Measurements from ENCODE around the gene IFT22.

DNA sequence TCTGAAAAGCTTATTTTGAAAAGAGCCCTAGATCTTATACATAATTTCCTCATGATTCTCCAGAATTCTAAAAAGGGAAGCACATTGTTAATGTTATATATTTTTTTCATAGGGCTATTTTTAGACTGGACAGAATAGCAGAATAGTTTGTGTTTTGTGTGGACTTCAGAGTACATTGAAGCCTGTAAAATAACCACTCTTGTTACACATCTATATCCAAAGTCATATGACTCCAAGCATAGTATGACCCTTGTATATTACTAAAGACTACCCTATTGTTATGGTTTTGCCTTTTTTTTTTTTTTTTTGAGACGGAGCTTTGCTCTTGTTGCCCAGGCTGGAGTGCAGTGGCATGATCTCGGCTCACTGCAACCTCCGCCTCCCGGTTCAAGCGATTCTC is 50.6 kb downstream of the IFT22 start:
- TF ChIP-seq, protein P1, sequence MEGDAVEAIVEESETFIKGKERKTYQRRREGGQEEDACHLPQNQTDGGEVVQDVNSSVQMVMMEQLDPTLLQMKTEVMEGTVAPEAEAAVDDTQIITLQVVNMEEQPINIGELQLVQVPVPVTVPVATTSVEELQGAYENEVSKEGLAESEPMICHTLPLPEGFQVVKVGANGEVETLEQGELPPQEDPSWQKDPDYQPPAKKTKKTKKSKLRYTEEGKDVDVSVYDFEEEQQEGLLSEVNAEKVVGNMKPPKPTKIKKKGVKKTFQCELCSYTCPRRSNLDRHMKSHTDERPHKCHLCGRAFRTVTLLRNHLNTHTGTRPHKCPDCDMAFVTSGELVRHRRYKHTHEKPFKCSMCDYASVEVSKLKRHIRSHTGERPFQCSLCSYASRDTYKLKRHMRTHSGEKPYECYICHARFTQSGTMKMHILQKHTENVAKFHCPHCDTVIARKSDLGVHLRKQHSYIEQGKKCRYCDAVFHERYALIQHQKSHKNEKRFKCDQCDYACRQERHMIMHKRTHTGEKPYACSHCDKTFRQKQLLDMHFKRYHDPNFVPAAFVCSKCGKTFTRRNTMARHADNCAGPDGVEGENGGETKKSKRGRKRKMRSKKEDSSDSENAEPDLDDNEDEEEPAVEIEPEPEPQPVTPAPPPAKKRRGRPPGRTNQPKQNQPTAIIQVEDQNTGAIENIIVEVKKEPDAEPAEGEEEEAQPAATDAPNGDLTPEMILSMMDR (conservative IDR thresholded peaks at IDR 0.05; ENCODE audit: low read depth in 2 of 2), result no peak
- TF ChIP-seq, protein P2, sequence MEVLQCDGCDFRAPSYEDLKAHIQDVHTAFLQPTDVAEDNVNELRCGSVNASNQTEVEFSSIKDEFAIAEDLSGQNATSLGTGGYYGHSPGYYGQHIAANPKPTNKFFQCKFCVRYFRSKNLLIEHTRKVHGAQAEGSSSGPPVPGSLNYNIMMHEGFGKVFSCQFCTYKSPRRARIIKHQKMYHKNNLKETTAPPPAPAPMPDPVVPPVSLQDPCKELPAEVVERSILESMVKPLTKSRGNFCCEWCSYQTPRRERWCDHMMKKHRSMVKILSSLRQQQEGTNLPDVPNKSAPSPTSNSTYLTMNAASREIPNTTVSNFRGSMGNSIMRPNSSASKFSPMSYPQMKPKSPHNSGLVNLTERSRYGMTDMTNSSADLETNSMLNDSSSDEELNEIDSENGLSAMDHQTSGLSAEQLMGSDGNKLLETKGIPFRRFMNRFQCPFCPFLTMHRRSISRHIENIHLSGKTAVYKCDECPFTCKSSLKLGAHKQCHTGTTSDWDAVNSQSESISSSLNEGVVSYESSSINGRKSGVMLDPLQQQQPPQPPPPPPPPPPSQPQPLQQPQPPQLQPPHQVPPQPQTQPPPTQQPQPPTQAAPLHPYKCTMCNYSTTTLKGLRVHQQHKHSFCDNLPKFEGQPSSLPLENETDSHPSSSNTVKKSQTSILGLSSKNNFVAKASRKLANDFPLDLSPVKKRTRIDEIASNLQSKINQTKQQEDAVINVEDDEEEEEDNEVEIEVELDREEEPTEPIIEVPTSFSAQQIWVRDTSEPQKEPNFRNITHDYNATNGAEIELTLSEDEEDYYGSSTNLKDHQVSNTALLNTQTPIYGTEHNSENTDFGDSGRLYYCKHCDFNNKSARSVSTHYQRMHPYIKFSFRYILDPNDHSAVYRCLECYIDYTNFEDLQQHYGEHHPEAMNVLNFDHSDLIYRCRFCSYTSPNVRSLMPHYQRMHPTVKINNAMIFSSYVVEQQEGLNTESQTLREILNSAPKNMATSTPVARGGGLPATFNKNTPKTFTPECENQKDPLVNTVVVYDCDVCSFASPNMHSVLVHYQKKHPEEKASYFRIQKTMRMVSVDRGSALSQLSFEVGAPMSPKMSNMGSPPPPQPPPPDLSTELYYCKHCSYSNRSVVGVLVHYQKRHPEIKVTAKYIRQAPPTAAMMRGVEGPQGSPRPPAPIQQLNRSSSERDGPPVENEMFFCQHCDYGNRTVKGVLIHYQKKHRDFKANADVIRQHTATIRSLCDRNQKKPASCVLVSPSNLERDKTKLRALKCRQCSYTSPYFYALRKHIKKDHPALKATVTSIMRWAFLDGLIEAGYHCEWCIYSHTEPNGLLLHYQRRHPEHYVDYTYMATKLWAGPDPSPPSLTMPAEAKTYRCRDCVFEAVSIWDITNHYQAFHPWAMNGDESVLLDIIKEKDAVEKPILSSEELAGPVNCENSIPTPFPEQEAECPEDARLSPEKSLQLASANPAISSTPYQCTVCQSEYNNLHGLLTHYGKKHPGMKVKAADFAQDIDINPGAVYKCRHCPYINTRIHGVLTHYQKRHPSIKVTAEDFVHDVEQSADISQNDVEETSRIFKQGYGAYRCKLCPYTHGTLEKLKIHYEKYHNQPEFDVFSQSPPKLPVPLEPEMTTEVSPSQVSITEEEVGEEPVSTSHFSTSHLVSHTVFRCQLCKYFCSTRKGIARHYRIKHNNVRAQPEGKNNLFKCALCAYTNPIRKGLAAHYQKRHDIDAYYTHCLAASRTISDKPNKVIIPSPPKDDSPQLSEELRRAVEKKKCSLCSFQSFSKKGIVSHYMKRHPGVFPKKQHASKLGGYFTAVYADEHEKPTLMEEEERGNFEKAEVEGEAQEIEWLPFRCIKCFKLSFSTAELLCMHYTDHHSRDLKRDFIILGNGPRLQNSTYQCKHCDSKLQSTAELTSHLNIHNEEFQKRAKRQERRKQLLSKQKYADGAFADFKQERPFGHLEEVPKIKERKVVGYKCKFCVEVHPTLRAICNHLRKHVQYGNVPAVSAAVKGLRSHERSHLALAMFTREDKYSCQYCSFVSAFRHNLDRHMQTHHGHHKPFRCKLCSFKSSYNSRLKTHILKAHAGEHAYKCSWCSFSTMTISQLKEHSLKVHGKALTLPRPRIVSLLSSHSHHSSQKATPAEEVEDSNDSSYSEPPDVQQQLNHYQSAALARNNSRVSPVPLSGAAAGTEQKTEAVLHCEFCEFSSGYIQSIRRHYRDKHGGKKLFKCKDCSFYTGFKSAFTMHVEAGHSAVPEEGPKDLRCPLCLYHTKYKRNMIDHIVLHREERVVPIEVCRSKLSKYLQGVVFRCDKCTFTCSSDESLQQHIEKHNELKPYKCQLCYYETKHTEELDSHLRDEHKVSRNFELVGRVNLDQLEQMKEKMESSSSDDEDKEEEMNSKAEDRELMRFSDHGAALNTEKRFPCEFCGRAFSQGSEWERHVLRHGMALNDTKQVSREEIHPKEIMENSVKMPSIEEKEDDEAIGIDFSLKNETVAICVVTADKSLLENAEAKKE (CRISPR knock-in tag; IDR thresholded peaks at IDR 0.05), result no peak
- TF ChIP-seq EZH2 (IDR thresholded peaks at IDR 0.05; ENCODE audit: low read depth, unreplicated experiment), result no peak
- TF ChIP-seq, protein P3, sequence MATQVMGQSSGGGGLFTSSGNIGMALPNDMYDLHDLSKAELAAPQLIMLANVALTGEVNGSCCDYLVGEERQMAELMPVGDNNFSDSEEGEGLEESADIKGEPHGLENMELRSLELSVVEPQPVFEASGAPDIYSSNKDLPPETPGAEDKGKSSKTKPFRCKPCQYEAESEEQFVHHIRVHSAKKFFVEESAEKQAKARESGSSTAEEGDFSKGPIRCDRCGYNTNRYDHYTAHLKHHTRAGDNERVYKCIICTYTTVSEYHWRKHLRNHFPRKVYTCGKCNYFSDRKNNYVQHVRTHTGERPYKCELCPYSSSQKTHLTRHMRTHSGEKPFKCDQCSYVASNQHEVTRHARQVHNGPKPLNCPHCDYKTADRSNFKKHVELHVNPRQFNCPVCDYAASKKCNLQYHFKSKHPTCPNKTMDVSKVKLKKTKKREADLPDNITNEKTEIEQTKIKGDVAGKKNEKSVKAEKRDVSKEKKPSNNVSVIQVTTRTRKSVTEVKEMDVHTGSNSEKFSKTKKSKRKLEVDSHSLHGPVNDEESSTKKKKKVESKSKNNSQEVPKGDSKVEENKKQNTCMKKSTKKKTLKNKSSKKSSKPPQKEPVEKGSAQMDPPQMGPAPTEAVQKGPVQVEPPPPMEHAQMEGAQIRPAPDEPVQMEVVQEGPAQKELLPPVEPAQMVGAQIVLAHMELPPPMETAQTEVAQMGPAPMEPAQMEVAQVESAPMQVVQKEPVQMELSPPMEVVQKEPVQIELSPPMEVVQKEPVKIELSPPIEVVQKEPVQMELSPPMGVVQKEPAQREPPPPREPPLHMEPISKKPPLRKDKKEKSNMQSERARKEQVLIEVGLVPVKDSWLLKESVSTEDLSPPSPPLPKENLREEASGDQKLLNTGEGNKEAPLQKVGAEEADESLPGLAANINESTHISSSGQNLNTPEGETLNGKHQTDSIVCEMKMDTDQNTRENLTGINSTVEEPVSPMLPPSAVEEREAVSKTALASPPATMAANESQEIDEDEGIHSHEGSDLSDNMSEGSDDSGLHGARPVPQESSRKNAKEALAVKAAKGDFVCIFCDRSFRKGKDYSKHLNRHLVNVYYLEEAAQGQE (IDR thresholded peaks at IDR 0.05; ENCODE audit: unreplicated experiment), result no peak
